Upper lobe of right lung (tissue), 1 donor: ENCODE results near the gene ABCC5. TPM values are rescaled to one million over a fixed set of nuclear protein-coding genes. Genes with fewer than 3 reads are reported as not detected.

Experiments used
- ATAC-seq: fragments of 200-7000 bp; cut with Tn5 transposase; one replicate; pipeline ENCODE4 v1.9.1; 2020; ENCODE audit warnings: mild to moderate bottlenecking, moderate library complexity
- DNase-seq: peaks from one replicate; pipeline ENCODE4 v3.0.0-alpha.2; 2020
- H3K27ac ChIP-seq: fragments of 200-600 bp; one replicate; pipeline ENCODE4 v1.8.0; 2022
- H3K27me3 ChIP-seq: fragments of 200-600 bp; one replicate; pipeline ENCODE4 v1.8.0; 2022; ENCODE audit warnings: mild to moderate bottlenecking
- H3K36me3 ChIP-seq: fragments of 200-600 bp; one replicate; pipeline ENCODE4 v1.8.0; 2022
- H3K4me1 ChIP-seq: fragments of 200-600 bp; one replicate; pipeline ENCODE4 v1.8.0; 2022
- H3K4me3 ChIP-seq: fragments of 200-600 bp; one replicate; pipeline ENCODE4 v1.8.0; 2022; ENCODE audit warnings: mild to moderate bottlenecking
- H3K9me3 ChIP-seq: fragments of 200-600 bp; one replicate; pipeline ENCODE4 v1.8.0; 2022
- intact Hi-C: fragments of 100-400 bp; cut with DNase I; formaldehyde crosslinking; loops from one replicate; pipeline ENCODE4 v1.11.0; 2022
- total RNA-seq: library from RNA; stranded (reverse); fragmentation: NEBNext Ultra II Directional; extraction: Animal tissue kit (Norgen Biotek cat#: 25700); gene quantifications from one replicate; pipeline ENCODE4 v1.2.1, GENCODE V29; 2021
- TF ChIP-seq, protein P1 (sequence below): fragments of 200-600 bp; IDR thresholded peaks from one replicate; pipeline ENCODE4 v1.8.0; 2022; ENCODE audit warnings: antibody characterized with exemption
- donor health status: DM: no; HTN: yes; CAD: no; lungs with severe emphysema.

ABCC5 gene
- total RNA-seq, 1 donor from 2014 or later, result 33.5 TPM

DNA sequence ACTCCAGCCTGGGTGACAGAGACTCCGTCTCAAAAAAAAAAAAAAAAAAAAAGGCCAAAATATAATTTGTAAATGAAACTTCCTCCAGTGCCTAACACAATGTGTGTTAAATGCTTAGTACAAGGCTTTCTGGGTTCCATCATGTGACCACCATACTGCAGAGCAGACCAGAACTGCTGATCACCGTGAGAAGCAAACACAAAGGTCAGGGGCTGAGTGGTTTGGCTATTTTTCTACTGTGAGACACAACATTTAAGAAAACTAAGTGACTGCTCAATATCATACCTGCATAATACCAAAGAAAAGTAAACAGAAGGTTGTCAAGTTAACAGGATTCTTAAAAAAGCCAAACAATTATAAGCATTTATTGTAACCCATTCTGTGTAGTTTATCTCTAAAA is 13.2 kb downstream of the ABCC5 start:
- DNase-seq, result no peak
- H3K36me3 ChIP-seq, result no peaks in the 10 kb centered on the region
- no peak overlapping the region for H3K27ac ChIP-seq
- TF ChIP-seq, protein P1, sequence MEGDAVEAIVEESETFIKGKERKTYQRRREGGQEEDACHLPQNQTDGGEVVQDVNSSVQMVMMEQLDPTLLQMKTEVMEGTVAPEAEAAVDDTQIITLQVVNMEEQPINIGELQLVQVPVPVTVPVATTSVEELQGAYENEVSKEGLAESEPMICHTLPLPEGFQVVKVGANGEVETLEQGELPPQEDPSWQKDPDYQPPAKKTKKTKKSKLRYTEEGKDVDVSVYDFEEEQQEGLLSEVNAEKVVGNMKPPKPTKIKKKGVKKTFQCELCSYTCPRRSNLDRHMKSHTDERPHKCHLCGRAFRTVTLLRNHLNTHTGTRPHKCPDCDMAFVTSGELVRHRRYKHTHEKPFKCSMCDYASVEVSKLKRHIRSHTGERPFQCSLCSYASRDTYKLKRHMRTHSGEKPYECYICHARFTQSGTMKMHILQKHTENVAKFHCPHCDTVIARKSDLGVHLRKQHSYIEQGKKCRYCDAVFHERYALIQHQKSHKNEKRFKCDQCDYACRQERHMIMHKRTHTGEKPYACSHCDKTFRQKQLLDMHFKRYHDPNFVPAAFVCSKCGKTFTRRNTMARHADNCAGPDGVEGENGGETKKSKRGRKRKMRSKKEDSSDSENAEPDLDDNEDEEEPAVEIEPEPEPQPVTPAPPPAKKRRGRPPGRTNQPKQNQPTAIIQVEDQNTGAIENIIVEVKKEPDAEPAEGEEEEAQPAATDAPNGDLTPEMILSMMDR, result no peak
- H3K4me1 ChIP-seq, result peaks cover 12% of the 10 kb centered on the region
- peak; percentile 73 for ATAC-seq
- no peaks in the 10 kb centered on the region for H3K9me3 ChIP-seq
- H3K27me3 ChIP-seq, result no peaks in the 10 kb centered on the region
- intact Hi-C loops, result no loop called here
- H3K4me3 ChIP-seq, result no peak overlapping the region

DNA sequence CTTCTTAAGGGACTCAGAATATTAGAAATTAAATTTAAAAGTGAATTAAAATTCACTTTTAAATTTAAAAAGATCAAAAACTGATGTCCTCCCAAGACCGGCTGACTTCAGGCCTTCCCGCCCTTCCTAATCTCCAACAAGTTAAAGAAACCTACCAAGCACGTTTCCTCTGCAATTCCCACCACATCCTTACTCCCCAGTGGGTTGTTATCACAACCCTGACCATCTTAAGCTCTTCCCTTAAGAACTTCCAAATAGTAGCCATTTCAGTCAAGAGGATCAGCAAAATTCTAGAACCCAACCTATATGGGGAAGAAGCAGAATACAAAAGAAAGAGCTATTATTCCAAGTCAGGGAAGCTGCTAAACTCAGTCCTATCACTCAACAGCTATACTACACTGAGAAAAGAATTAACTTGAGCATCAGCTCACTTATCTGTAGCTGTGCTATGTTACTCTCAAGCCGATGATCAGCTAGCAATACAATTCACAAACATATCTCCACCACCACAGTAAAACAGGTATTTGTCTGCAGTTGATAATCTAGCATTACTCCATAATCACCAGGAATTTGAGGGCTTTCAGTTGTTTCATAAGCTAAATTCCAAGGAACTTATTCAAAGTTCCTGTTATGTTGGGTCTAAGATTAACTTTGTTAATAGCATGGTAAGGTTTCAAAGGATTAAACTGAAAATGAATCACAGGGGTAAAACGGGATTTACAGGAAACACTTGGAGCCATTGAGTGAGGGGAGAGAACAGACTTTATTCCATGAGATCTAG is 14.3 kb downstream of the ABCC5 start:
- no peaks in the 10 kb centered on the region for H3K9me3 ChIP-seq
- TF ChIP-seq, protein P1, result no peak
- peaks cover 12% of the 10 kb centered on the region for H3K4me1 ChIP-seq
- ATAC-seq (no peak), DNase-seq (no peak)
- H3K4me3 ChIP-seq, result no peak overlapping the region
- intact Hi-C loops, result no loop called here
- no peak overlapping the region for H3K27ac ChIP-seq
- H3K36me3 ChIP-seq, result no peaks in the 10 kb centered on the region
- no peaks in the 10 kb centered on the region for H3K27me3 ChIP-seq

DNA sequence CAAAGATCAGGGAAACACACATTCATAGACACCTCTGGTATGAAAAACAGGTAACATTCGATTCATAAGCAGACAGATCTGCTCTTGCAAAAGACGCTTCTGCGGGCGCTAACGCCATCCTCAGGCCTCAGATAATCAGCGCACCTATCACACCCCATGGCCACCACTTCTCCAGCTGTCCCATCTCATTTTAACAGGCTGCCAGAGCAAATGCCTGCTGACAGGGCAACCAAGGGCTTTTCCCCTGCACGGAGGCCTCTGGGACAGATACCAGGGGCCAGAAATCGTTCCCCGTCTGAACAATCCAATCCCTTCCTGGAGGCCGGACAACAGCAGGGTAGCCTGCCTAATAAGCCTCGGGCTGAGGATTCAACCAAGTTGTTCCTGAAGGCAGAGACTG is 15.2 kb downstream of the ABCC5 start:
- Histone ChIP-seq H3K27ac (no peak overlapping the region), H3K4me3 (no peak overlapping the region), H3K9me3 (no peaks in the 10 kb centered on the region), H3K36me3 (no peaks in the 10 kb centered on the region), H3K27me3 (no peaks in the 10 kb centered on the region), H3K4me1 (peaks cover 6% of the 10 kb centered on the region)
- ATAC-seq (no peak), DNase-seq (peak; percentile 39)
- intact Hi-C loops, result no loop called here
- TF ChIP-seq, protein P1, result no peak

DNA sequence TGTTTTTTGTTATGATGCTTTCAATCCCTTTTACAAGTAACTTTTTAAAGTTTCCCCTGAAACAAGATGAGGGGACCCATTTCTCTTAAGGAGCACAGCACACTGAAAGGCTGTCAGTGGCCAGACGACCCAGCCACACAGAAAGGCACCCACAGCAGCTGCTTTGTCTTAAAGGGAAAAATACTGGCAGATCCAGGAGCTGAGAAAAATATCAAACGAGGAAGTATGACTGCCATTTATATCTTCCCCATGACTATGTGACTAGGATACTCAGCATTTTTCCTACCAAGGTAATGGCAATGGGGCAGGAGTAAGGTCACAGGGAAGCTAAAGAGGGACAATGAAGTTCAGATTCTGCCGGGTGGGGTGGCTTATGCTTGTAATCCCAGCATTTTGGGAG is 15.9 kb downstream of the ABCC5 start:
- intact Hi-C loops, result no loop called here
- peaks cover 5% of the 10 kb centered on the region for H3K4me1 ChIP-seq
- H3K4me3 ChIP-seq, result no peak overlapping the region
- TF ChIP-seq, protein P1, result no peak
- H3K27me3 ChIP-seq, result no peaks in the 10 kb centered on the region
- no peak for ATAC-seq
- H3K9me3 ChIP-seq, result no peaks in the 10 kb centered on the region
- no peak for DNase-seq
- H3K36me3 ChIP-seq, result no peaks in the 10 kb centered on the region
- H3K27ac ChIP-seq, result no peak overlapping the region

DNA sequence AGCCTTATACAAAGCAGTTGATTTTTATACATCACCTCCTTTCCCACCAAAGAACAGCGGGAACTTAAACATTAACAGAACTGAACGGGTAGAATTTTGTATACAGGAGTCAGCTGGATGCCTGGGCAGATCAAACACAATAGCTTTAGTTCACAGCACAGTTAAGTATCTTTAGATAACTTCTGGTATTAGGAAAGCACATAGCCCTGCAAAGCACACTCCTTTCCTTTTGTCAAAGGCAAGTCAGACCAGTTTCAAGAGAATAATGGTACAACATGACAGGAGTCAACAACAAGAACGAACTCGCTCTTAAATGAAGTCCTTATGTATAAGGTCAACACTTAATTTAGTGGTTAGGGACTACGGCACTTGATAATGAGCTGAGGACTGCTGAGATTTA is 26.3 kb downstream of the ABCC5 start:
- no peak for DNase-seq
- Histone ChIP-seq H3K4me3 (no peak overlapping the region), H3K9me3 (no peaks in the 10 kb centered on the region), H3K4me1 (no peaks in the 10 kb centered on the region), H3K27me3 (no peaks in the 10 kb centered on the region), H3K36me3 (peaks cover 22% of the 10 kb centered on the region), H3K27ac (no peak overlapping the region)
- intact Hi-C loops, result no loop called here
- TF ChIP-seq, protein P1, result no peak
- peak; percentile 48 for ATAC-seq
